ENCODE results near the gene HGD.

GRCh38 chr3:120673116-120673515 is 8.9 kb downstream of the HGD start:
- no peak for TF ChIP-seq POLR2A (IDR thresholded peaks at IDR 0.05; ENCODE audit: low read length)
- TF ChIP-seq GATA1 (IDR thresholded peaks at IDR 0.05; ENCODE audit: low read depth, low read length), result no peak
